ENCODE data around the gene MIF.

DNA sequence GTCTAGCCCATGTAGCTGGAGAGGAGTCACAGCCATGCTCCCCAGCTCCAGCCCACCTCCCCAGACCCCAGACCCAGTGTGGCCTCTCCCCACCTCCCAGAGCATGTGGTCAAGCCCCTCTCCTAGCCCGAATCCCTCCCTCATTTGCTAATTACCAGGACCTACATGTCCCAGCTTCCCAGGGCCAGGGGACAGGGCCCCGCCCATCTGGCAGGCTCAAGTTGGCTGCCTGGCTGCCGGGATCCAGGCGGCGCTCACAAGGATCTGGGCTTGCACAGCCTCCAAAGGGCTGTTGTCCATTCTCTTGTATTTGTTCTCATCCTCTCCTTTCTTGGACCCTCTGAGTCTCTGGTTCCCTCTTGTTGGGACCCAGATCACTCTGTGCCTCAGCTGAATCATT is 4.6 kb upstream of the MIF start:
- TF ChIP-seq SUZ12 (IDR thresholded peaks at IDR 0.05; ENCODE audit: extremely low read depth, insufficient read depth, insufficient read length) (no peak), YY1 (IDR thresholded peaks at IDR 0.05; ENCODE audit: insufficient read depth, insufficient read length) (no peak), ZNF274 (IDR thresholded peaks at IDR 0.05; ENCODE audit: low read depth, low read length) (no peak)

Data from NT2/D1 (cell line).